HCT116 (cell line): ENCODE data around the gene CACNA1G. TPM values are rescaled to one million over a fixed set of nuclear protein-coding genes. Genes with fewer than 3 reads are reported as not detected.

Experiments used
- ATAC-seq: fragments of 200-7000 bp; cut with Tn5 transposase; 2 replicates; pipeline ENCODE4 v1.9.1; 2020; ENCODE audit warnings: mild to moderate bottlenecking, moderate library complexity
- BruUV-seq: library from RNA; stranded (reverse); fragments of 400-500 nt; replicated peaks from 2 replicates; lab custom pipeline; 2021; lab: Mats Ljungman, UMichigan
- CTCF ChIA-PET: fragments of 300-600 bp; sonication (Branson Sonifier 250); formaldehyde crosslinking; loops from one replicate; lab custom pipeline; 2021; ENCODE audit warnings: antibody characterized with exemption; lab: Charles Lee
- POLR2A ChIA-PET: fragments of 300-600, 350-600 bp; sonication (Branson Sonifier 250); formaldehyde crosslinking; loops from one replicate; lab custom pipeline; 2021; ENCODE audit warnings: antibody characterized with exemption; lab: Charles Lee
- RAD21 ChIA-PET, 2 experiments: fragments of 300-600 bp; sonication (Branson Sonifier 250); formaldehyde crosslinking; loops; one replicate each; lab custom pipeline; 2023; ENCODE audit warnings: low total read pairs in 2 of 2; ENCODE audit not compliant: uncharacterized antibody in 2 of 2, unreplicated experiment in 2 of 2, low non-redundant PET in 1 of 2; lab: Charles Lee
- DNase-seq: peaks from one replicate; pipeline ENCODE4 v3.0.0-alpha.2; 2010; ENCODE audit warnings: low read depth, low spot score
- H2AFZ ChIP-seq: fragments of 200-600 bp; shearing (Covaris generic), sonication (generic); 2 replicates; pipeline ENCODE4 v1.6.1; 2017; ENCODE audit warnings: low read depth, mixed run types, mixed read lengths, antibody characterized with exemption, low read length; ENCODE audit not compliant: poor library complexity, severe bottlenecking
- H3K27ac ChIP-seq: 2 replicates; pipeline ENCODE4 v1.5.1; 2012; ENCODE audit warnings: low read depth, low read length
- H3K27me3 ChIP-seq: fragments of 200-600 bp; sonication (generic); 2 replicates; pipeline ENCODE4 v1.6.1; 2016; ENCODE audit warnings: mixed run types, low read length, mixed read lengths; ENCODE audit not compliant: insufficient read depth
- H3K36me3 ChIP-seq, 2 experiments: fragments of 200-500 bp in 1 of 2; fragments of 200-600 bp in 1 of 2; sonication (Bioruptor generic) in 1 of 2; sonication (generic) in 1 of 2; 2 replicates each; pipeline versions ENCODE4 v1.5.1 to v1.6.1; 2014 to 2016; ENCODE audit warnings: low read length in 2 of 2, inconsistent platforms in 1 of 2, mixed read lengths in 1 of 2, mixed run types in 1 of 2; ENCODE audit not compliant: insufficient read depth in 2 of 2, control insufficient read depth in 1 of 2
- H3K4me1 ChIP-seq, 2 experiments: fragments of 200-600 bp in 1 of 2; sonication (generic) in 1 of 2; 2 replicates each; pipeline versions ENCODE4 v1.5.1 to v1.6.1; 2012 to 2017; ENCODE audit warnings: low read length in 2 of 2, inconsistent platforms in 1 of 2, mild to moderate bottlenecking in 1 of 2, mixed read lengths in 1 of 2, mixed run types in 1 of 2, moderate library complexity in 1 of 2; ENCODE audit not compliant: insufficient read depth in 2 of 2, control insufficient read depth in 1 of 2
- H3K4me2 ChIP-seq: fragments of 200-600 bp; sonication (generic); 2 replicates; pipeline ENCODE4 v1.6.1; 2017; ENCODE audit warnings: mixed run types, low read length, mixed read lengths
- H3K4me3 ChIP-seq, 2 experiments: fragments of 200-600 bp in 1 of 2; sonication (generic) in 1 of 2; replicated peaks in 1 of 2; 2 replicates each; pipeline ENCODE4 v1.5.1; 2011 to 2016; ENCODE audit warnings: low read length in 2 of 2, control low read depth in 1 of 2, low read depth in 1 of 2, mild to moderate bottlenecking in 1 of 2, mixed read lengths in 1 of 2, mixed run types in 1 of 2
- H3K79me2 ChIP-seq: fragments of 200-600 bp; sonication (generic); 2 replicates; pipeline ENCODE4 v1.6.1; 2017; ENCODE audit warnings: mild to moderate bottlenecking, mixed run types, low read length, moderate library complexity, mixed read lengths; ENCODE audit not compliant: insufficient read depth
- H3K9ac ChIP-seq: fragments of 200-600 bp; sonication (generic); 2 replicates; pipeline ENCODE4 v1.6.1; 2016; ENCODE audit warnings: low read length, mixed read lengths
- H3K9me2 ChIP-seq: fragments of 200-600 bp; sonication (generic), shearing (Covaris generic); 2 replicates; pipeline ENCODE4 v1.6.1; 2017; ENCODE audit warnings: mixed run types, mild to moderate bottlenecking, moderate library complexity; ENCODE audit not compliant: insufficient read depth
- H3K9me3 ChIP-seq, 2 experiments: fragments of 200-500 bp in 1 of 2; fragments of 200-600 bp in 1 of 2; sonication (Bioruptor generic) in 1 of 2; sonication (generic) in 1 of 2; 2 replicates each; pipeline ENCODE4 v1.6.1; 2014 to 2017; ENCODE audit warnings: low read length in 2 of 2, mixed read lengths in 2 of 2, inconsistent platforms in 1 of 2, low read depth in 1 of 2, mild to moderate bottlenecking in 1 of 2, mixed run types in 1 of 2, moderate library complexity in 1 of 2; ENCODE audit not compliant: control insufficient read depth in 1 of 2, insufficient read depth in 1 of 2
- H4K20me1 ChIP-seq: fragments of 200-600 bp; sonication (generic), shearing (Covaris generic); 2 replicates; pipeline ENCODE4 v1.6.1; 2017; ENCODE audit warnings: mixed run types, mild to moderate bottlenecking, moderate library complexity; ENCODE audit not compliant: insufficient read depth
- POLR2A ChIP-seq: IDR thresholded peaks from 2 replicates; pipeline ENCODE4 v1.7.0; 2011; ENCODE audit warnings: borderline replicate concordance; ENCODE audit not compliant: insufficient read depth, insufficient read length; ENCODE audit errors: extremely low read depth
- POLR2AphosphoS5 ChIP-seq: IDR thresholded peaks from 2 replicates; pipeline ENCODE4 v1.6.1; 2011; ENCODE audit warnings: mild to moderate bottlenecking, low read depth, low read length, moderate library complexity
- RAD21 ChIP-seq: IDR thresholded peaks from 2 replicates; pipeline ENCODE4 v1.6.1; 2012; ENCODE audit warnings: low read depth, mild to moderate bottlenecking
- SP1 ChIP-seq: IDR thresholded peaks from 2 replicates; pipeline ENCODE4 v1.6.1; 2012; ENCODE audit warnings: low read depth
- TCF7L2 ChIP-seq: IDR thresholded peaks from 2 replicates; pipeline ENCODE4 v1.7.0; 2011; ENCODE audit warnings: borderline replicate concordance, inconsistent platforms; ENCODE audit not compliant: insufficient read depth, insufficient read length; ENCODE audit errors: extremely low read depth
- YY1 ChIP-seq: IDR thresholded peaks from 2 replicates; pipeline ENCODE4 v1.6.1; 2011; ENCODE audit warnings: low read length, low read depth, moderate library complexity, mild to moderate bottlenecking; ENCODE audit not compliant: insufficient replicate concordance; ENCODE audit errors: extremely low read depth
- intact Hi-C: fragments of 100-400 bp; cut with micrococcal nuclease; formaldehyde crosslinking; loops from 2 replicates; pipeline ENCODE4 v1.10.0; 2022
- total RNA-seq: library from RNA; stranded (reverse); gene quantifications from one replicate; pipeline ENCODE4 v1.2.1, GENCODE V29; 2021; ENCODE audit not compliant: unreplicated experiment
- TF ChIP-seq, protein P1 (sequence below): IDR thresholded peaks from 2 replicates; pipeline ENCODE4 v1.6.1; 2012; ENCODE audit warnings: low read depth
- TF ChIP-seq, protein P2 (sequence below), 3 experiments: fragments of 200-600 bp in 1 of 3; sonication (generic) in 1 of 3; IDR thresholded peaks in 2 of 3; conservative IDR thresholded peaks in 1 of 3; 2 replicates each; pipeline ENCODE4 v1.5.1; 2012 to 2017; ENCODE audit warnings: low read depth in 2 of 3, low read length in 2 of 3, antibody characterized with exemption in 1 of 3, borderline replicate concordance in 1 of 3, control low read depth in 1 of 3, mild to moderate bottlenecking in 1 of 3, mixed read lengths in 1 of 3, mixed run types in 1 of 3, moderate library complexity in 1 of 3; ENCODE audit not compliant: insufficient read depth in 1 of 3

Gene CACNA1G
- total RNA-seq, 1 experiment from 2014 or later = 3.4 TPM

DNA sequence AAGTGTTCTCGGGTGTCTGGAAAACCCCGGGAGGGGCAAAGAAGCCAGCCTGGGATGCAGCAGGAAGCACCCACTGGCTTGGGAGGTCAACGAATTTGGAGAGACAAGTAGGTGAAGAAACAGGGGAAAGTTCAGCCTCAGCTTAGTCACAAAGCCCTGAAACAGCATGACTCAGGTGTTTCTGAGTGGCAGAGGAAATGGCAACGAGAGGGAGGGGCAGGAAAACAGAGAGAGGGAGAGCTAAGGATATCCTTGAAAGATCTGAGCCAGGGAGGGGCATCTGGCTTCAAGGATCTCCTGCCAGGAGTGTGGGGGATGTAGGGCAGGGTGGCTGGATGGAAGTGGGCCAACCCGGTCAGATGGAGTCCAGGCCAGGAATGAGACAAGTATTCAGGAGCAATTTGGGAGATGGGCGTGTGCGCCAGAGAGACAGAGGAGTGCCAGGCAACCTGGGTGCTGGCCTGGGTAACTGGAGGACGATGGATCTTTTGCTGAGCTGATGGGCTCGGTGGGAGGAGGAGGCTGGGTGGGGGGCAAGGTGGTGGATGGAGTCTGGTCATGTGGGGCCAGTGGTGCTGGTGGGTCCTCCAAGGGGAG lies 101.4 kb downstream of the CACNA1G start (continued):
- TF ChIP-seq, protein P1, sequence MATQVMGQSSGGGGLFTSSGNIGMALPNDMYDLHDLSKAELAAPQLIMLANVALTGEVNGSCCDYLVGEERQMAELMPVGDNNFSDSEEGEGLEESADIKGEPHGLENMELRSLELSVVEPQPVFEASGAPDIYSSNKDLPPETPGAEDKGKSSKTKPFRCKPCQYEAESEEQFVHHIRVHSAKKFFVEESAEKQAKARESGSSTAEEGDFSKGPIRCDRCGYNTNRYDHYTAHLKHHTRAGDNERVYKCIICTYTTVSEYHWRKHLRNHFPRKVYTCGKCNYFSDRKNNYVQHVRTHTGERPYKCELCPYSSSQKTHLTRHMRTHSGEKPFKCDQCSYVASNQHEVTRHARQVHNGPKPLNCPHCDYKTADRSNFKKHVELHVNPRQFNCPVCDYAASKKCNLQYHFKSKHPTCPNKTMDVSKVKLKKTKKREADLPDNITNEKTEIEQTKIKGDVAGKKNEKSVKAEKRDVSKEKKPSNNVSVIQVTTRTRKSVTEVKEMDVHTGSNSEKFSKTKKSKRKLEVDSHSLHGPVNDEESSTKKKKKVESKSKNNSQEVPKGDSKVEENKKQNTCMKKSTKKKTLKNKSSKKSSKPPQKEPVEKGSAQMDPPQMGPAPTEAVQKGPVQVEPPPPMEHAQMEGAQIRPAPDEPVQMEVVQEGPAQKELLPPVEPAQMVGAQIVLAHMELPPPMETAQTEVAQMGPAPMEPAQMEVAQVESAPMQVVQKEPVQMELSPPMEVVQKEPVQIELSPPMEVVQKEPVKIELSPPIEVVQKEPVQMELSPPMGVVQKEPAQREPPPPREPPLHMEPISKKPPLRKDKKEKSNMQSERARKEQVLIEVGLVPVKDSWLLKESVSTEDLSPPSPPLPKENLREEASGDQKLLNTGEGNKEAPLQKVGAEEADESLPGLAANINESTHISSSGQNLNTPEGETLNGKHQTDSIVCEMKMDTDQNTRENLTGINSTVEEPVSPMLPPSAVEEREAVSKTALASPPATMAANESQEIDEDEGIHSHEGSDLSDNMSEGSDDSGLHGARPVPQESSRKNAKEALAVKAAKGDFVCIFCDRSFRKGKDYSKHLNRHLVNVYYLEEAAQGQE = no peak
- peak; percentile 98 for TF ChIP-seq TCF7L2
- peak; percentile 98 for TF ChIP-seq SP1
- TF ChIP-seq POLR2A = no peak

GRCh38 chr17:50662632-50663225 lies 102.2 kb downstream of the CACNA1G start:
- H3K4me2 ChIP-seq = peak overlapping the region; percentile 79
- ATAC-seq (no peak), DNase-seq (no peak)
- no TSS peak for BruUV-seq
- no peak overlapping the region for H2AFZ ChIP-seq
- RAD21 ChIA-PET = interaction anchor here (0.5 to 1.7 kb wide), 4 partner anchors 16 to 32 kb away, joined by 3 to 7 read pairs (median 4); no protein-coding TSS in a partner anchor
- H3K9me2 ChIP-seq = no peaks in the 10 kb centered on the region
- CTCF ChIA-PET = interaction anchor here (1.0 to 1.8 kb wide), 3 partner anchors 12 to 32 kb away, joined by 3 to 5 read pairs (median 4); no protein-coding TSS in a partner anchor
- POLR2A ChIA-PET = interaction anchor here (1.0 to 6.0 kb wide), 9 partner anchors 7 to 120 kb away, joined by 3 to 59 read pairs (median 7); no protein-coding TSS in a partner anchor
- H4K20me1 ChIP-seq = no peaks in the 10 kb centered on the region
- intact Hi-C loops = no loop called here
- peak overlapping the region; percentile 96 for H3K27ac ChIP-seq
- no peak overlapping the region for H3K4me3 ChIP-seq
- peak overlapping the region; percentile 52 for H3K9ac ChIP-seq
- H3K27me3 ChIP-seq = no peaks in the 10 kb centered on the region
- H3K36me3 ChIP-seq = no peaks in the 10 kb centered on the region
- H3K79me2 ChIP-seq = no peaks in the 10 kb centered on the region
- H3K9me3 ChIP-seq = no peaks in the 10 kb centered on the region
- H3K4me1 ChIP-seq = peaks cover 59 to 91% of the 10 kb centered on the region in 2 experiments
- TF ChIP-seq POLR2AphosphoS5 (peak; percentile 12; the same call in 1 of the 2 replicates), RAD21 (no peak), YY1 (no peak)
- TF ChIP-seq, protein P2, sequence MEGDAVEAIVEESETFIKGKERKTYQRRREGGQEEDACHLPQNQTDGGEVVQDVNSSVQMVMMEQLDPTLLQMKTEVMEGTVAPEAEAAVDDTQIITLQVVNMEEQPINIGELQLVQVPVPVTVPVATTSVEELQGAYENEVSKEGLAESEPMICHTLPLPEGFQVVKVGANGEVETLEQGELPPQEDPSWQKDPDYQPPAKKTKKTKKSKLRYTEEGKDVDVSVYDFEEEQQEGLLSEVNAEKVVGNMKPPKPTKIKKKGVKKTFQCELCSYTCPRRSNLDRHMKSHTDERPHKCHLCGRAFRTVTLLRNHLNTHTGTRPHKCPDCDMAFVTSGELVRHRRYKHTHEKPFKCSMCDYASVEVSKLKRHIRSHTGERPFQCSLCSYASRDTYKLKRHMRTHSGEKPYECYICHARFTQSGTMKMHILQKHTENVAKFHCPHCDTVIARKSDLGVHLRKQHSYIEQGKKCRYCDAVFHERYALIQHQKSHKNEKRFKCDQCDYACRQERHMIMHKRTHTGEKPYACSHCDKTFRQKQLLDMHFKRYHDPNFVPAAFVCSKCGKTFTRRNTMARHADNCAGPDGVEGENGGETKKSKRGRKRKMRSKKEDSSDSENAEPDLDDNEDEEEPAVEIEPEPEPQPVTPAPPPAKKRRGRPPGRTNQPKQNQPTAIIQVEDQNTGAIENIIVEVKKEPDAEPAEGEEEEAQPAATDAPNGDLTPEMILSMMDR (IDR thresholded peaks at IDR 0.05 in 2 of 3, conservative IDR thresholded peaks at IDR 0.05 in 1 of 3; ENCODE audit: borderline replicate concordance in 1 of 3, insufficient read depth in 1 of 3, low read depth in 2 of 3, low read length in 2 of 3) = no peak
